Measurements from ENCODE around the gene ANK3.
A peak's percentile ranks its signal among the peaks of the same experiment; 100 is the strongest.

ANK3 gene

DNA sequence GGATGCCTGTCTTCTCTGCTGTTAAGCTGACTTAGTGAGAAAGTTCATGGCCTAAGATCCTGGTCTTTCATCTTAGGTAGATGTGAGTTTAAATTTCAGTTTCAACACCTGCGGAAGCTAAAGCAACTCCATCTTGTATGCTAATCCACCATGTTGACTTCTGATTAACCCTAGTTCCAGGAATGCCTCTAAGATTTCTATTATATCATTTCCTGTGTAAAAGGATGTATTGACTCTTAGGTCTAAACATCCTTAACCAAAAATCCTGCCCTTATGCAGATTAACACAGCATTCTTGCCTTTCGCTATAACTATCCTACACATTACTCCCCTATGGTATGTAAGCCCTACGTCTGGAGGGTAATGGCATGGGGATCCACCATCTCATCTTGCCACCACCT lies 388.9 kb downstream of the ANK3 start:
- H3K4me3 ChIP-seq (ENCODE audit: low read length), result no peak overlapping the region
- no peak for DNase-seq (ENCODE audit: low read depth)
- TF ChIP-seq, protein P1, sequence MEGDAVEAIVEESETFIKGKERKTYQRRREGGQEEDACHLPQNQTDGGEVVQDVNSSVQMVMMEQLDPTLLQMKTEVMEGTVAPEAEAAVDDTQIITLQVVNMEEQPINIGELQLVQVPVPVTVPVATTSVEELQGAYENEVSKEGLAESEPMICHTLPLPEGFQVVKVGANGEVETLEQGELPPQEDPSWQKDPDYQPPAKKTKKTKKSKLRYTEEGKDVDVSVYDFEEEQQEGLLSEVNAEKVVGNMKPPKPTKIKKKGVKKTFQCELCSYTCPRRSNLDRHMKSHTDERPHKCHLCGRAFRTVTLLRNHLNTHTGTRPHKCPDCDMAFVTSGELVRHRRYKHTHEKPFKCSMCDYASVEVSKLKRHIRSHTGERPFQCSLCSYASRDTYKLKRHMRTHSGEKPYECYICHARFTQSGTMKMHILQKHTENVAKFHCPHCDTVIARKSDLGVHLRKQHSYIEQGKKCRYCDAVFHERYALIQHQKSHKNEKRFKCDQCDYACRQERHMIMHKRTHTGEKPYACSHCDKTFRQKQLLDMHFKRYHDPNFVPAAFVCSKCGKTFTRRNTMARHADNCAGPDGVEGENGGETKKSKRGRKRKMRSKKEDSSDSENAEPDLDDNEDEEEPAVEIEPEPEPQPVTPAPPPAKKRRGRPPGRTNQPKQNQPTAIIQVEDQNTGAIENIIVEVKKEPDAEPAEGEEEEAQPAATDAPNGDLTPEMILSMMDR (conservative IDR thresholded peaks at IDR 0.05; ENCODE audit: low read length), result no peak

GRCh38 chr10:59997827-59998525 lies 391.7 kb downstream of the ANK3 start:
- H3K4me3 ChIP-seq (ENCODE audit: low read length), result no peak overlapping the region
- TF ChIP-seq, protein P1 (conservative IDR thresholded peaks at IDR 0.05; ENCODE audit: low read length), result no peak

GRCh38 chr10:59995862-59996261 lies 393.8 kb downstream of the ANK3 start:
- TF ChIP-seq, protein P1 (conservative IDR thresholded peaks at IDR 0.05; ENCODE audit: low read length), result no peak

More at GRCh38 chr10:59997827-59998525, 391.7 kb downstream of the ANK3 start:
- no peak for DNase-seq (ENCODE audit: low read depth)

GRCh38 chr10:59993931-59994330 lies 395.7 kb downstream of the ANK3 start:
- no peak overlapping the region for H3K4me3 ChIP-seq (ENCODE audit: low read length)
- TF ChIP-seq, protein P1 (conservative IDR thresholded peaks at IDR 0.05; ENCODE audit: low read length), result no peak
- DNase-seq (ENCODE audit: low read depth), result no peak

More at GRCh38 chr10:59995862-59996261, 393.8 kb downstream of the ANK3 start:
- H3K4me3 ChIP-seq (ENCODE audit: low read length), result no peak overlapping the region
- DNase-seq (ENCODE audit: low read depth), result no peak

- peak; percentile 3 for DNase-seq (ENCODE audit: low read depth)
- TF ChIP-seq, protein P1 (conservative IDR thresholded peaks at IDR 0.05; ENCODE audit: low read length), result no peak
- no peak overlapping the region for H3K4me3 ChIP-seq (ENCODE audit: low read length)
Observed at GRCh38 chr10:59991661-59992060, 398.0 kb downstream of the ANK3 start.

DNA sequence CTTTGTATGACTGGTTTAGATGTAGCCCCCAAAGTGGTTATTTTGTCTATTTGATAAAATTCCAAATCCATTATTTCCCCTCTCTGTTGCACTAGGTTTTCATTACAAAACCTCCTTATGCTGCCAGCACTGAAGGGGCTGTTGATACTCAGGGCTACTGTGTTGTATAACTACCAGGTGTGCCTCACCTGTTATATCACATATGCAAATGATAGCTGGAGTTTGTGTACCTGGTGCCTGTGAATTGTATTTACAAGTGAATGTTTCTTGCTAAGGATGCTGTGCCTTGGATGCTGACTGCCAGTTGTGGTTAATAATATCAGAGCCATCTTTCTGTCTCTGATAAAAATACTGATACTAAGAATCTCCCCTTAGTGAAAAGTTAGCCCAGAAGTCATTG lies 398.6 kb downstream of the ANK3 start:
- H3K4me3 ChIP-seq (ENCODE audit: low read length), result no peak overlapping the region
- TF ChIP-seq, protein P1 (conservative IDR thresholded peaks at IDR 0.05; ENCODE audit: low read length), result no peak
- no peak for DNase-seq (ENCODE audit: low read depth)

- no peak for DNase-seq (ENCODE audit: low read depth)
- TF ChIP-seq, protein P1 (conservative IDR thresholded peaks at IDR 0.05; ENCODE audit: low read length), result no peak
- no peak overlapping the region for H3K4me3 ChIP-seq (ENCODE audit: low read length)
Observed at GRCh38 chr10:59985639-59986038, 404.0 kb downstream of the ANK3 start.
